HG03097 (cell line): ENCODE measurements around the gene ADAMTS9.

Experiments used
- ATAC-seq: cut with Tn5 transposase; IDR thresholded peaks from one replicate; pipeline ENCODE4 v1.9.1; 2021; ENCODE audit not compliant: unreplicated experiment, low FRiP score

ADAMTS9 gene

DNA sequence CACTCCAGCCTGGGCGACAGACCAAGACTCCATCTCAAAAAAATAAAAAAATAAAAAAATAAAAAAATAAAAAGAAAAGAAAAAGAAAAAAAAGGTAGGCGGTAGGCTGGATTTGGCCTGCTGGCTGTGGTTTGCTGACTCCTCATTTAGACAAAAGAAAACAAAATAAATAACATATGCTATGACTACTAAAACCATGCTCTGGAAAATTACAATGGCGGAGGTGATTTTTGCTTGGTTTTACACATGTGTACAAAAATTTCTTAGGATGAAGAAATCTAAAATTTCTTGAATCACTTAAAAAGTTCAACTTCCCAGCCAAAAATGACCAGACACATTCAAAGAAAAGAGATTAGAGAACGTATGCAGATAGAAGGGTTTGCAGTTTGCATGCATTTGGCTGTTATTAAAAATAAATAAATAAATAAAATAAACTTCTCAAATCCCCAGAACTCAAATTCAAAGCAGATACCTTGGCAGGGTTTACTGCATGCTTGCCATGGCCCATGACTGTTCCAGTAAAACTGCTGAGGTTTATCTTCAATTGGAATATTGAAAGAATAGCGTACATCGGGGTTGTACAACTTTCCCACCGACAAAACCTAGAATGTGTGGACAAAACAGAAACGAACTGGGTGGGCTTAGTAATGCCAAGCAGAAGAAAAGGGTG is 65.9 kb downstream of the ADAMTS9 start:
- ATAC-seq = no peak

DNA sequence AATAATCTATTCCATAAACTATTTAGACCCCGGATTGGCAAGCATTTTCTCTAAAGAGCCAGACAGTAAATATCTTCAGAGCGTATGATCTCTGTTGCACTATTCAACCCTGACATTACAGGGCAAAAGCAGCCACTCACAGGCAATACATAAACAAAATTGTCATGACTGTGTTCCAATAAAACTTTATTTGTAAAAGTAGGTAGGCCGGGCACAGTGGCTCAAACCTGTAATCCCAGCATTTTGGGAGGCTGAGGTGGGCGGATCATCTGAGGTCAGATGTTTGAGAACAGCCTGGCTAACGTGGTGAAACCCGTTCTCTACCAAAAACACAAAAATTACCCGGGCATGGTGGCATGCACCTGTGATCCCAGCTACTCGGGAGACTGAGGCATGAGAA is 66.5 kb downstream of the ADAMTS9 start:
- no peak for ATAC-seq

GRCh38 chr3:64620020-64620419 is 67.8 kb downstream of the ADAMTS9 start:
- no peak for ATAC-seq

DNA sequence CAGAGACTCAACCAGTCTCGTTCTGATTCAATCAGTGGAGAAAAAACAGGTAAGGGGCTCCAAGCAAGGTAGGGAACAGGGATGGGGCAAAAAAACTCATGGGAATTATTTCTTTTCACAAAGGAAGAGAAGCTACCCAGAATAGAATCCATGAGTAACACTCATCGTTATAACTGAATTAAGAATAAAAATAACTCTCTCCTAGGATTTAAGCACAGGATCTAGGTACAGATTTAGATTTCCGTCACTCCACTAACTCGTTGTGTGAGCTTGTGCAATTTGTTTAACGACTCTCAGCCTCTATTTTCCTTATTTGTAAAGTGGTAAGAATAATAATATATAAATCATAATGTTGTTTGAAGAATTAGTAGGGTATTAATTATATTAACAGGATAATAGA is 68.6 kb downstream of the ADAMTS9 start:
- no peak for ATAC-seq

- ATAC-seq = no peak
Measured at GRCh38 chr3:64617610-64618009, 70.2 kb downstream of the ADAMTS9 start.

DNA sequence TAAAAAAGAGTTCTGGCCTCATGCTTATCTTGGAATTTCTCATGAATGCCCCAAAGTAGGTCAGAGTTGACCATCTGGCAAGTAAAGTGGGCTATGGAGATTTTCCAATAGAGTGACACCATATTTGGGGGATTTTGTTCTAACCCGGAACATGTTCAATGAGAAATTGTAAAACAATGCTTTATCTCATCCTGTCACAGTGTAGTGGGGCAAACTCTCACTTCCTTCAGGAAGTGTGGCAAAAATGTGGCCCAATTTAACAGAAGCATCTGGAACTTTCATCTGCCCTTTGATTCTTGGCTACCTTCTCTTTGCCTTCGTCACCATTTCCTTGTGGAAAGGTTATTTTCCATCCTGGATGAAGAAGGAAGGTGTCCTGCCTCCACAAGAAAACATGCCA is 70.8 kb downstream of the ADAMTS9 start:
- no peak for ATAC-seq

- ATAC-seq = no peak
Measured at GRCh38 chr3:64612916-64613526, 74.8 kb downstream of the ADAMTS9 start.

GRCh38 chr3:64612082-64612860 is 75.5 kb downstream of the ADAMTS9 start:
- ATAC-seq = no peak

DNA sequence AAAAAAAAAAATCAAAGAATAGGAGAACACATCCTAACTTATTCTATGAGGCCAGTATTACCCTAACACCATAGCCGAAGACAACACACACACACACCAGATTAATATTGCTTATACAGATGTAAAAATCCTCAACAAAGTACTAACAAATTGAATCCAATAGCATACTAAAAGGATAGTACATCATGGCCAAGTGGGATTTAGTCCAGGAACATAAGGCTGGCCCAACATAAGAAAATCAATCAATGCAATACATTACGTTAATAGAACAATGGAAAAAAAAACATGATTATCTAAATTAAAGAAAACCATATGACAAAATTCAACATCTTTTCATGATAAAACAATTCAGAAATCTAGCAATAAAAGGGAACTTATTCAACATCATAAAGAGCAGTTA is 79.1 kb downstream of the ADAMTS9 start:
- no peak for ATAC-seq

DNA sequence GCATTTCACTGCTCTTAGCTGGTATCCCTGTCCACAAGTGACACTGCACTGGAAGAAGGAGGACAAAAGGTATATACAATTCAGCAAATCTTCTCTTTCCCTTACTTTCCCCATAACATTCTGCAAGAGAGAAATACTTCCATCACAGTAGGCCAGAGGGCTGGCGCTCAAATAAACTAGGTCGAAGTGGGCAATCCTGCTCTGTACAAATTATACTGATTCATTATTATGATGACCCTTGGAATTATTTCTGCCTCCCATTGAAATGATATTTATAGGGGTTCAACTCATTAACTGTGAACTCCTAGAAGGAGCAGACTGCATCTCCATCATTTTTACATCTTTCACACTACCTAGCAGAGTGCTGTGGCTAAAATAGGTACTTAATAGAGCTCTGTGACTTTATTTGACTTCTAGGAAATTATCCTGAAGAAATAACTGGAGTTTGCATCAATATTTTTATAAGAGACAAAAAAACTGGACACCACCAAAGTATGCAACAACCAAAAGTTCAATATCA is 80.7 kb downstream of the ADAMTS9 start:
- no peak for ATAC-seq

DNA sequence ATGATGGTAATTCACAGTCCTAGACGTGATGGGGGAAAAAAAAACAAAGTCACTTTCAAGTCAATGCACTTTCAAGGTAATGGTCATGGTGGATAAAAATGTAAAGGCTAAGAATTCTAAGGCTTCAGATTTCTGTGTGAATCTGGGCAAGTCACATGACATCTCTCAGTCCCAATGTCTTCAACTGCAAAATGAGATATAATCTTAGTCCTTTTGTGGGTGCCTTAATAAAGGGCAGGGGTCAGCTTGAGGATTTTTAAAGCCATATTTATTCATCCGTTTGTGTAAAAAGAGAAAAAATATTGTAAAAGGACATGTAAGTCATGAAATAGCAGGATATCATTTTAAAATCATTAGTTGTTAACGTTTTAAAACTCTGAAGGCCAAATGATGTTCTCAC is 83.5 kb downstream of the ADAMTS9 start:
- ATAC-seq = no peak

DNA sequence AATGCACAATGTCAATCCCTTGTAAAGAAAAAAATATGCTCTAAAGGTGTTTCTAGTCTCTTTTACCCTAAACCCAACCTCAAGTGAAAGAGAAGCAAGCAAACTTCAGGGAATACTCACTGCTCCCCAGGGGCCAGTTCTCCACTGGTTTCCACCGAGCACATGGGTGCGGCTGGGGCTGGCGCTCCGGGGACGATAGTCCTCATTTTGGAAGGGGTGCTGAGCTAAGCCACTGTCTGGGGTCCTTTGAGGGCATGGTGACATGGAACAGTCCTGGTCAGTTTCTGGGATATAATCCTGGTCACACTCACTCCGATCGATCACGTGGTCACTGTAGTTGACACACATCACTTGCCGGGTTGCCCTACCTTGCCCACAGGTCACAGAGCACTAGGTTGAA is 86.0 kb downstream of the ADAMTS9 start:
- ATAC-seq = no peak

GRCh38 chr3:64600246-64600950 is 87.4 kb downstream of the ADAMTS9 start:
- no peak for ATAC-seq

GRCh38 chr3:64599651-64600050 is 88.1 kb downstream of the ADAMTS9 start:
- no peak for ATAC-seq

GRCh38 chr3:64595253-64595694 is 92.5 kb downstream of the ADAMTS9 start:
- ATAC-seq = no peak

GRCh38 chr3:64594134-64594533 is 93.7 kb downstream of the ADAMTS9 start:
- ATAC-seq = no peak

- no peak for ATAC-seq
Measured at GRCh38 chr3:64593350-64593749, 94.5 kb downstream of the ADAMTS9 start.

DNA sequence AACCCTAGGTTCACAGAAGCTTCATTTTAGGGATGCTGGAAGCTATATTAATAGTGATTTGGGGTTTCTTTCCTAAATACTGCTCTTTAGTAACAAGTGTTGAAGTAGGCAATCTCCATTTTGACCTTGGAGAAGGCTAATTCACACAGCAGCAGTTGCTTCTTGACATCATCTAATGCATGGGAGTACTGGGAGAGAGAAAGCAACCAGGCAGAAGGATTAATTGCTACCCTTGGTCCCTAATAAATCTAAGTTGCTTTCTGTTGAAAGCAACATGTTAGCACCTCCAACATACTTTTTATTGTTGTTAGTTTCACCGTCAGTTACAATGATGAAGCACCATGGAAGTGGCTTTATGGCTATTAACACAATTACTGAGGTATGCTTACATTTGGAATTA is 96.2 kb downstream of the ADAMTS9 start:
- no peak for ATAC-seq

DNA sequence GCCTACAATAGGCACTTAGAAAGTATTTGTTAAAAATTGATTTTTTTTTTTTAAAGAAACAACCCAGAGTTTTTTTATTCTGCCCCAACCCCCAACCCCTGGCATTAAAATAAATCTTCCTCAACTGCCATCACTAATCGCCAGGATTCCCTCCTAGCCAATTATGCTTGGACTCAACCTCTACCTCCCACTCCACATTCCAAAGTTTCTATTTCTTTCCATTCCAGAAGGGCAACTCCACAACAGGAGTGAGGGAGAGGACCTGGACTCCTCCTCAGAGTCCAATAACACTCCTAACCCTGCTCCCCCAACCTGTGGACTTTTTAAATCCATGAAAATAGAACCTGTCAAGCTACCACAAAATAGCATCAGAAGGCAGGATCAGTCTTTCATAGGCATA is 99.4 kb downstream of the ADAMTS9 start:
- ATAC-seq = no peak

GRCh38 chr3:64586952-64587351 is 100.8 kb downstream of the ADAMTS9 start:
- no peak for ATAC-seq

DNA sequence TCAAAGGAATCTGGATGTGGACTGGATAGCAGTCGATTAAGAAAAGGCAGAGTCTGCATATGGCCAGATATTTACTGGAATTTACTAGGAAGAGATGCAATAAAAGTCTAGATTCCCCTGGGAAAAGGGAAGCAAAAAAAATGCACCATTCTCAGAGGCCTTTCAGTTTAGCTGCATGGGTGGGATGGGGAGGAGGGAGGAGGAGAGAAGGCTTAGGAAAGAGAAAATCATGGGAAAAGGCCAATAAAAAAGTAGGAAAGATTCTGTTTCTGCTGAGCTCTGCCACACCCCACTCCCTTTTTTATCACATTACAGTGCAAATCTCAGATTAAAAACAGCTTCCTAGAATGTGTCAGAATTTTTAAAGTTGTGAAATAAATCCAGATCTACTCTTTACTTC is 103.6 kb downstream of the ADAMTS9 start:
- ATAC-seq = no peak
